DOHH2 (cell line): ENCODE data around the gene SRRM1.

ENCODE experiments used
- EZH2phosphoT487 ChIP-seq: fragments of 200-600 bp; sonication (generic); IDR thresholded peaks from 2 replicates; pipeline ENCODE4 v1.6.1; 2017; ENCODE audit warnings: borderline replicate concordance, mild to moderate bottlenecking, antibody characterized with exemption, low read length, moderate library complexity, mixed read lengths
- TF ChIP-seq, protein P1 (sequence below): fragments of 200-600 bp; sonication (generic); IDR thresholded peaks from one replicate; pipeline ENCODE4 v1.5.1; 2014; ENCODE audit warnings: antibody characterized with exemption, mild to moderate bottlenecking, low read depth, low read length; ENCODE audit not compliant: poor library complexity, severe bottlenecking

DNA sequence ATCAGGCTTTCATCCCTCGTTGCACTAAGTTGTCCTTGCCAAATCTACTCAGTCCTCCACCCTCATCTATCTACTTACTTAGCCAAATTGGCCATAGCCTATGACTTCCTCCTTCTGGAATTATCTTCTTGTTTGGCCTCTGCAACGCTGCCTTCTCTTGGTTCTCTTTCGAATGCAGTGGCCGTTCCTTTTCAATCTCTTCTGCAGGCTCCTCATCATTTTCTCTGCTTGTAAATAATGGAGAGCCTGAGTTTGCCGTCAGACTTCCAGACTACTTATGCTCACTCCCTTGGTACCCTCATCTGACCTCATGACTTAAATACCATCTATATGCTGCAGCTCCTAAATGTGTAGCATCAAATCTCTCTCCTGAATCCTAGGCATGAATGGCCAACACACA lies 22.4 kb upstream of the SRRM1 start:
- TF ChIP-seq, protein P1, sequence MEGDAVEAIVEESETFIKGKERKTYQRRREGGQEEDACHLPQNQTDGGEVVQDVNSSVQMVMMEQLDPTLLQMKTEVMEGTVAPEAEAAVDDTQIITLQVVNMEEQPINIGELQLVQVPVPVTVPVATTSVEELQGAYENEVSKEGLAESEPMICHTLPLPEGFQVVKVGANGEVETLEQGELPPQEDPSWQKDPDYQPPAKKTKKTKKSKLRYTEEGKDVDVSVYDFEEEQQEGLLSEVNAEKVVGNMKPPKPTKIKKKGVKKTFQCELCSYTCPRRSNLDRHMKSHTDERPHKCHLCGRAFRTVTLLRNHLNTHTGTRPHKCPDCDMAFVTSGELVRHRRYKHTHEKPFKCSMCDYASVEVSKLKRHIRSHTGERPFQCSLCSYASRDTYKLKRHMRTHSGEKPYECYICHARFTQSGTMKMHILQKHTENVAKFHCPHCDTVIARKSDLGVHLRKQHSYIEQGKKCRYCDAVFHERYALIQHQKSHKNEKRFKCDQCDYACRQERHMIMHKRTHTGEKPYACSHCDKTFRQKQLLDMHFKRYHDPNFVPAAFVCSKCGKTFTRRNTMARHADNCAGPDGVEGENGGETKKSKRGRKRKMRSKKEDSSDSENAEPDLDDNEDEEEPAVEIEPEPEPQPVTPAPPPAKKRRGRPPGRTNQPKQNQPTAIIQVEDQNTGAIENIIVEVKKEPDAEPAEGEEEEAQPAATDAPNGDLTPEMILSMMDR, result no peak
- TF ChIP-seq EZH2phosphoT487, result no peak
